ENCODE data around the gene NOB1.
"Not testable (repeated sequence)": the region's sequence is repeated elsewhere in the genome, so short reads cannot be mapped to it uniquely, and the experiment has no call there.

The NOB1 gene

DNA sequence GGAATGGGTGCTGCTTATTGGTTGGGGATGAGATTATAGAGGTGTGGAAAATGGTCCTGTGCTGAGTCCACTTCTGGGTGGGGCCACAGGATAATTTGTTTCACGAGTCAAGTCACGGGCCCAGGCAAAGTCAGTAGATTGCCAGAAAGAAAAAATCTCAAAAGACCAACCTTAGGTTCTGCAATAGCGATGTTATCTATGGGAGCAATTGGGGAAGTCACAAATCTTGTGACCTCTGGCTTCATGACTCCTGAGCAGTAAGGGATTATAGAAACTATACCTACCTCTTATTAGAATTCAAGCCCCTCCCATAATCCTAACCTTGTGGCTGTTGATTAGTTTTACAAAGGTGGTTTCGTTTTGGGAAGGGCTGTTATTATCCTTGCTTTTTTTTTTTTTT is 38.8 kb upstream of the NOB1 start:
- H3K4me1 ChIP-seq (ENCODE audit: control extremely low read depth in 1 of 4, control insufficient read depth in 4 of 4, insufficient read depth in 4 of 4, low read length in 3 of 4) = peaks cover 0 to 2% (median 0%) of the 10 kb centered on the region in 4 experiments
- CTCF ChIA-PET = interaction anchor here (0.7 to 4.1 kb wide), 6 partner anchors 17 to 137 kb away, joined by 3 to 24 read pairs (median 3); partner anchors contain the start of genes NOB1 and NQO1
- WGBS (ENCODE audit: insufficient coverage) = 44% methylated on average over 2 of the region's 4 CpGs
- POLR2A ChIA-PET = no interaction called here
- H3K9me3 ChIP-seq (ENCODE audit: control extremely low read depth in 1 of 5, control insufficient read depth in 4 of 5, insufficient read depth in 2 of 5, low read depth in 1 of 5, low read length in 4 of 5) = no peaks in the 10 kb centered on the region
- no peak overlapping the region for H3K27ac ChIP-seq (ENCODE audit: insufficient read depth in 1 of 2, low read depth in 1 of 2, low read length in 2 of 2, poor library complexity in 1 of 2, severe bottlenecking in 2 of 2)
- no peaks in the 10 kb centered on the region for H3K27me3 ChIP-seq (replicated peaks in 2 of 5; ENCODE audit: control insufficient read depth in 4 of 5, insufficient read depth in 5 of 5, low read length in 4 of 5)
- DNase-seq = peak; percentile 18 to 57 (median 36)
- no peak overlapping the region for H3K4me3 ChIP-seq (ENCODE audit: control insufficient read depth in 1 of 7, extremely low read depth in 1 of 7, insufficient read depth in 4 of 7, low read depth in 2 of 7, low read length in 6 of 7)
- peaks cover 3 to 26% (median 11%) of the 10 kb centered on the region in 4 experiments for H3K36me3 ChIP-seq (ENCODE audit: control insufficient read depth in 4 of 4, insufficient read depth in 4 of 4, low read length in 3 of 4)

DNA sequence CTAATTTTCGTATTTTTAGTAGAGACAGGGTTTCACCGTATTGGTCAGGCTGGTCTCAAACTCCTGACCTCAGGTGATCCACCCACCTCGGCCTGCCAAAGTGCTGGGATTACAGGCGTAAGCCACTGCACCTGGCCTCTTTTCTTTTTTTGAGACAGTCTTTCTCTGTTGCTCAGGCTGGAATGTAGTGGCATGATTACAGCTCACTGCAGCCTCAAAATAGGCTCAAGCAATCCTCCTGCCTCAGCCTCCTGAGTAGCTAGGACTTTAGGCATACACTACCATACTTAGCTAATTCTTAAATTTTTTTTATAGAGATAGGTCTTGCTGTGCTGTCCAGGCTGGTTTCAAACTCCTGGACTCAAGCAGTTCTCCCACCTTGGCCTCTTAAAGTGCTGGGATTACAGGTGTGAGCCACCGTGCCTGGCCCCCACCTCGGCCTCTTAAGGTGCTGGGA is 36.7 kb upstream of the NOB1 start:
- H3K4me1 ChIP-seq (ENCODE audit: control extremely low read depth in 1 of 4, control insufficient read depth in 4 of 4, insufficient read depth in 4 of 4, low read length in 3 of 4); H3K27me3 ChIP-seq (replicated peaks in 2 of 5; ENCODE audit: control insufficient read depth in 4 of 5, insufficient read depth in 5 of 5, low read length in 4 of 5); POLR2A ChIA-PET; DNase-seq; H3K27ac ChIP-seq (ENCODE audit: insufficient read depth in 1 of 2, low read depth in 1 of 2, low read length in 2 of 2, poor library complexity in 1 of 2, severe bottlenecking in 2 of 2); H3K9me3 ChIP-seq (ENCODE audit: control extremely low read depth in 1 of 5, control insufficient read depth in 4 of 5, insufficient read depth in 2 of 5, low read depth in 1 of 5, low read length in 4 of 5); H3K4me3 ChIP-seq (ENCODE audit: control insufficient read depth in 1 of 7, extremely low read depth in 1 of 7, insufficient read depth in 4 of 7, low read depth in 2 of 7, low read length in 6 of 7): not testable (repeated sequence)
- peaks cover 8 to 32% (median 21%) of the 10 kb centered on the region in 4 experiments for H3K36me3 ChIP-seq (ENCODE audit: control insufficient read depth in 4 of 4, insufficient read depth in 4 of 4, low read length in 3 of 4)
- WGBS (ENCODE audit: insufficient coverage) = 100% methylated on average over 5 of the region's 6 CpGs
- CTCF ChIA-PET = interaction anchor here (1.4 to 1.7 kb wide), 3 partner anchors 15 to 141 kb away, joined by 4 to 10 read pairs (median 5); no protein-coding TSS in a partner anchor

DNA sequence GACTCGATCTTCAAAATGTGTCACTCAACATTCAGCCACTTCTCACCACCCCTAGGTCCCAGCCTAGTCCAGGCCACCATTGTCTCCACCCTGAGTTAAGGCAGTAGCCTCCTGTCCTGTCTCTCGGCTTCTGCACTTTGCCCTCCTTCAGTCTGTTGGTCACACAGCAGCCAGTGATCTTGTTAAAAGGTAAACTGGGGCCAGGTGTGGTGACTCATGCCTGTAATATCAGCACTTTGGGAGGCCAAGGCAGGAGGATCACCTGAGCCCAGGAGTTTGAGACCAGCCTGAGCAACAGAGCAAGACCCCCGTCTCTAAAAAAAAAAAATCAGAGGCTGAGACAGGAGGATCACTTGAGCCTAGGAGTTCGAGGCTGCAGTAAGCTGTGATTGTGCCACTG is 33.2 kb upstream of the NOB1 start:
- no peak for DNase-seq
- no peaks in the 10 kb centered on the region for H3K9me3 ChIP-seq (ENCODE audit: control extremely low read depth in 1 of 5, control insufficient read depth in 4 of 5, insufficient read depth in 2 of 5, low read depth in 1 of 5, low read length in 4 of 5)
- CTCF ChIA-PET = no interaction called here
- POLR2A ChIA-PET = no interaction called here
- H3K27me3 ChIP-seq (replicated peaks in 2 of 5; ENCODE audit: control insufficient read depth in 4 of 5, insufficient read depth in 5 of 5, low read length in 4 of 5) = no peaks in the 10 kb centered on the region
- H3K4me1 ChIP-seq (ENCODE audit: control extremely low read depth in 1 of 4, control insufficient read depth in 4 of 4, insufficient read depth in 4 of 4, low read length in 3 of 4) = no peaks in the 10 kb centered on the region
- no peak overlapping the region for H3K27ac ChIP-seq (ENCODE audit: insufficient read depth in 1 of 2, low read depth in 1 of 2, low read length in 2 of 2, poor library complexity in 1 of 2, severe bottlenecking in 2 of 2)
- peaks cover 11 to 35% (median 23%) of the 10 kb centered on the region in 4 experiments for H3K36me3 ChIP-seq (ENCODE audit: control insufficient read depth in 4 of 4, insufficient read depth in 4 of 4, low read length in 3 of 4)
- WGBS (ENCODE audit: insufficient coverage) = 97% methylated on average over 4 of the region's 4 CpGs
- no peak overlapping the region for H3K4me3 ChIP-seq (ENCODE audit: control insufficient read depth in 1 of 7, extremely low read depth in 1 of 7, insufficient read depth in 4 of 7, low read depth in 2 of 7, low read length in 6 of 7)

GRCh38 chr16:69784586-69784985 is 29.9 kb upstream of the NOB1 start:
- Histone ChIP-seq H3K4me1 (ENCODE audit: control extremely low read depth in 1 of 4, control insufficient read depth in 4 of 4, insufficient read depth in 4 of 4, low read length in 3 of 4) (no peaks in the 10 kb centered on the region), H3K36me3 (ENCODE audit: control insufficient read depth in 4 of 4, insufficient read depth in 4 of 4, low read length in 3 of 4) (peaks cover 6 to 30% (median 14%) of the 10 kb centered on the region in 4 experiments), H3K9me3 (ENCODE audit: control extremely low read depth in 1 of 5, control insufficient read depth in 4 of 5, insufficient read depth in 2 of 5, low read depth in 1 of 5, low read length in 4 of 5) (no peaks in the 10 kb centered on the region), H3K27ac (ENCODE audit: insufficient read depth in 1 of 2, low read depth in 1 of 2, low read length in 2 of 2, poor library complexity in 1 of 2, severe bottlenecking in 2 of 2) (no peak overlapping the region), H3K27me3 (replicated peaks in 2 of 5; ENCODE audit: control insufficient read depth in 4 of 5, insufficient read depth in 5 of 5, low read length in 4 of 5) (no peaks in the 10 kb centered on the region), H3K4me3 (ENCODE audit: control insufficient read depth in 1 of 7, extremely low read depth in 1 of 7, insufficient read depth in 4 of 7, low read depth in 2 of 7, low read length in 6 of 7) (no peak overlapping the region)
- CTCF ChIA-PET = interaction anchor here (0.6 to 1.2 kb wide), 3 partner anchors 11 to 972 kb away, joined by 4 to 5 read pairs (median 4); no protein-coding TSS in a partner anchor
- no peak for DNase-seq
- POLR2A ChIA-PET = no interaction called here
- 96% methylated on average over 2 of the region's 6 CpGs for WGBS (ENCODE audit: insufficient coverage)

DNA sequence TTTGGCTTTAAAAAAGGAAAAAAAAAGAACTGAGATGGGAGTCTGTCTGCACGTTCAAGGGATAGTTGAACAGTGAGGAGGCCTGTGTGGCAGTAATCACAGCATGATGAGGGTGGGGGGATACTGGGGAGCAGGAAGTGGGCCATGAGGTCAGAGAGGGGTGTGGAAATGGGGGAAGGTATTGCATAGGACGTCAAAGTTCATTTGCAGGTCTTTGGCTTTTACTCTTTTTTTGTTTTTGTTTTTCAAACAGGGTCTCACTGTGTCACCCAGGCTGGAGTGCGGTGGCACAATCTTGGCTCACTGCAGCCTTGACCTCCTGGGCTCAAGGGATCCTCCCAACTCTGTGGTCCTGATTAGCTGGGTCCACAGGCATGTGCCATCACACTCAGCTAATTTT is 26.4 kb upstream of the NOB1 start:
- Histone ChIP-seq H3K4me3 (ENCODE audit: control insufficient read depth in 1 of 7, extremely low read depth in 1 of 7, insufficient read depth in 4 of 7, low read depth in 2 of 7, low read length in 6 of 7) (no peak overlapping the region), H3K4me1 (ENCODE audit: control extremely low read depth in 1 of 4, control insufficient read depth in 4 of 4, insufficient read depth in 4 of 4, low read length in 3 of 4) (no peaks in the 10 kb centered on the region), H3K27ac (ENCODE audit: insufficient read depth in 1 of 2, low read depth in 1 of 2, low read length in 2 of 2, poor library complexity in 1 of 2, severe bottlenecking in 2 of 2) (no peak overlapping the region), H3K27me3 (replicated peaks in 2 of 5; ENCODE audit: control insufficient read depth in 4 of 5, insufficient read depth in 5 of 5, low read length in 4 of 5) (no peaks in the 10 kb centered on the region), H3K36me3 (ENCODE audit: control insufficient read depth in 4 of 4, insufficient read depth in 4 of 4, low read length in 3 of 4) (peaks cover 5 to 8% (median 8%) of the 10 kb centered on the region in 4 experiments), H3K9me3 (ENCODE audit: control extremely low read depth in 1 of 5, control insufficient read depth in 4 of 5, insufficient read depth in 2 of 5, low read depth in 1 of 5, low read length in 4 of 5) (peaks cover 0 to 2% (median 2%) of the 10 kb centered on the region in 5 experiments)
- ChIA-PET CTCF (interaction anchor here (0.9 kb wide), 1 partner anchor 10 kb away, joined by 3 read pairs; no protein-coding TSS in a partner anchor), POLR2A (no interaction called here)
- WGBS (ENCODE audit: insufficient coverage) = 100% methylated on average over 3 of the region's 3 CpGs
- DNase-seq = no peak

DNA sequence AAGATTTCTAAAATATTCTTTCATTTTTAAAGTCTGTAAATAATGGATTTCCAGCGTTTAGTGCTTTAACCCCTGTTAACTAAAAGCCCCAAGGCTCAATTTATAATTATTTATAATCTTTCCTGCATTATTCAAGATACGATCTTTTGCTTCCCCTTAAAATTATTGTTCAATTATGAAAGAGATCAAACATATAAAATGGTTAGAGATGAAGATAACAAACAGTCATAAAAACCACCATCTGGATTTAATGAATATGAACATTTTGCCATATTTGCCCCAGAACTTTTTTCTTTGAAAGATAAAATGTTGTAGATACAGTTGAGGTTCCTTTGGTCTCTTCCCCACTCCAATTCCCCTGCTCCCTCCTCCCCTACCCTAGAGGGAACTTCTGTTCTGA is 25.0 kb upstream of the NOB1 start:
- ChIA-PET POLR2A (no interaction called here), CTCF (no interaction called here)
- H3K9me3 ChIP-seq (ENCODE audit: control extremely low read depth in 1 of 5, control insufficient read depth in 4 of 5, insufficient read depth in 2 of 5, low read depth in 1 of 5, low read length in 4 of 5) = peaks cover 4 to 15% (median 9%) of the 10 kb centered on the region in 5 experiments
- H3K27me3 ChIP-seq (replicated peaks in 2 of 5; ENCODE audit: control insufficient read depth in 4 of 5, insufficient read depth in 5 of 5, low read length in 4 of 5) = no peaks in the 10 kb centered on the region
- H3K4me3 ChIP-seq (ENCODE audit: control insufficient read depth in 1 of 7, extremely low read depth in 1 of 7, insufficient read depth in 4 of 7, low read depth in 2 of 7, low read length in 6 of 7) = no peak overlapping the region
- H3K27ac ChIP-seq (ENCODE audit: insufficient read depth in 1 of 2, low read depth in 1 of 2, low read length in 2 of 2, poor library complexity in 1 of 2, severe bottlenecking in 2 of 2) = no peak overlapping the region
- H3K36me3 ChIP-seq (ENCODE audit: control insufficient read depth in 4 of 4, insufficient read depth in 4 of 4, low read length in 3 of 4) = peaks cover 8 to 17% (median 11%) of the 10 kb centered on the region in 4 experiments
- DNase-seq = no peak
- no CpG with 5 or more reads among the region's 2 CpGs for WGBS (ENCODE audit: insufficient coverage)
- H3K4me1 ChIP-seq (ENCODE audit: control extremely low read depth in 1 of 4, control insufficient read depth in 4 of 4, insufficient read depth in 4 of 4, low read length in 3 of 4) = no peaks in the 10 kb centered on the region

GRCh38 chr16:69775563-69775962 is 20.8 kb upstream of the NOB1 start:
- no peak for DNase-seq
- CTCF ChIA-PET = interaction anchor here (1.5 to 1.6 kb wide), 2 partner anchors 16 to 21 kb away, joined by 3 to 5 read pairs; partner anchors contain the start of gene NOB1
- no peaks in the 10 kb centered on the region for H3K27me3 ChIP-seq (replicated peaks in 2 of 5; ENCODE audit: control insufficient read depth in 4 of 5, insufficient read depth in 5 of 5, low read length in 4 of 5)

More at GRCh38 chr16:69775563-69775962, 20.8 kb upstream of the NOB1 start:
- H3K27ac ChIP-seq (ENCODE audit: insufficient read depth in 1 of 2, low read depth in 1 of 2, low read length in 2 of 2, poor library complexity in 1 of 2, severe bottlenecking in 2 of 2) = no peak overlapping the region
- H3K9me3 ChIP-seq (ENCODE audit: control extremely low read depth in 1 of 5, control insufficient read depth in 4 of 5, insufficient read depth in 2 of 5, low read depth in 1 of 5, low read length in 4 of 5) = peaks cover 4 to 17% (median 9%) of the 10 kb centered on the region in 5 experiments
- peaks cover 4 to 11% (median 8%) of the 10 kb centered on the region in 4 experiments for H3K36me3 ChIP-seq (ENCODE audit: control insufficient read depth in 4 of 4, insufficient read depth in 4 of 4, low read length in 3 of 4)
- H3K4me3 ChIP-seq (ENCODE audit: control insufficient read depth in 1 of 7, extremely low read depth in 1 of 7, insufficient read depth in 4 of 7, low read depth in 2 of 7, low read length in 6 of 7) = no peak overlapping the region
- POLR2A ChIA-PET = no interaction called here
- H3K4me1 ChIP-seq (ENCODE audit: control extremely low read depth in 1 of 4, control insufficient read depth in 4 of 4, insufficient read depth in 4 of 4, low read length in 3 of 4) = peaks cover 0 to 6% (median 5%) of the 10 kb centered on the region in 4 experiments
